Muscle layer of duodenum (tissue), 2 donors: ENCODE results near the gene AK8.
"Not testable (repeated sequence)": the region's sequence is repeated elsewhere in the genome, so short reads cannot be mapped to it uniquely, and the experiment has no call there.

Experiments used
- H3K27ac ChIP-seq: one replicate; pipeline ENCODE4 v1.7.0; 2013; ENCODE audit warnings: mild to moderate bottlenecking, low read length
- H3K27me3 ChIP-seq: one replicate; pipeline ENCODE4 v1.7.0; 2013; ENCODE audit warnings: low read depth, mild to moderate bottlenecking, control low read depth, low read length
- H3K36me3 ChIP-seq, 2 donors: one replicate each; pipeline ENCODE4 v1.7.0; 2013; ENCODE audit warnings: low read length in 2 of 2, control low read depth in 1 of 2, mild to moderate bottlenecking in 1 of 2; ENCODE audit not compliant: insufficient read depth in 2 of 2, control insufficient read depth in 1 of 2
- H3K4me1 ChIP-seq, 2 donors: one replicate each; pipeline ENCODE4 v1.7.0; 2013; ENCODE audit warnings: low read length in 2 of 2, mild to moderate bottlenecking in 2 of 2, control low read depth in 1 of 2, moderate library complexity in 1 of 2; ENCODE audit not compliant: insufficient read depth in 2 of 2, control insufficient read depth in 1 of 2
- H3K4me3 ChIP-seq, 2 donors: one replicate each; pipeline ENCODE4 v1.7.0; 2013; ENCODE audit warnings: low read length in 2 of 2, low read depth in 1 of 2, mild to moderate bottlenecking in 1 of 2
- H3K9me3 ChIP-seq, 2 donors: one replicate each; pipeline ENCODE4 v1.7.0; 2013; ENCODE audit warnings: low read length in 2 of 2, control low read depth in 1 of 2, mild to moderate bottlenecking in 1 of 2; ENCODE audit not compliant: control insufficient read depth in 1 of 2
- donor health status: healthy.

The AK8 gene

DNA sequence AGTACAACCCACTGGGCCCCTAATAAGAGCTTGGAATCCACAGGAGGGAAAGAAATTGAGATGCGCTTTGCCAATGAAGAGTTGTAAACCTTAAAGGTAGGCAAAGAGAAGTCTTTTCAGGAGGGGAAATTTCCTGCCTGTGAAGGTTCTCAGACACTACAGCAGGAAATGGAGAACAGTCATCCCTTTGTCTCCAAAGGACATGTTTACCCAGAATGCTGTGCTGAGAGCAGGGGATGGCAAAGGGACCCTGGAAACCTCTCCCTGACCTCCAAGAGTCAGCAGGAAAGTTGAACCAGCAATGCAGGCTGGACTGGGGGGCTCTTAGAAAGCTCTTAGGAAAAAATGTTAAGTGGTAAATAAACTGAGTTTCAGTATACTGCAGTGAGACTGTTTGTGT lies 103.2 kb downstream of the AK8 start:
- Histone ChIP-seq H3K9me3 (no peaks in the 10 kb centered on the region), H3K4me3 (no peak overlapping the region), H3K27me3 (no peaks in the 10 kb centered on the region), H3K36me3 (no peaks in the 10 kb centered on the region), H3K27ac (no peak overlapping the region), H3K4me1 (peaks cover 0 to 9% of the 10 kb centered on the region in 2 donors)

GRCh38 chr9:132773764-132774339 lies 104.2 kb downstream of the AK8 start:
- peaks cover 0 to 10% of the 10 kb centered on the region in 2 donors for H3K4me1 ChIP-seq
- H3K27me3 ChIP-seq, result no peaks in the 10 kb centered on the region
- H3K9me3 ChIP-seq, result no peaks in the 10 kb centered on the region
- H3K4me3 ChIP-seq, result no peak overlapping the region
- no peak overlapping the region for H3K27ac ChIP-seq
- H3K36me3 ChIP-seq, result no peaks in the 10 kb centered on the region

- Histone ChIP-seq H3K4me3 (no peak overlapping the region), H3K4me1 (peaks cover 0 to 15% of the 10 kb centered on the region in 2 donors), H3K36me3 (no peaks in the 10 kb centered on the region), H3K27me3 (no peaks in the 10 kb centered on the region), H3K27ac (no peak overlapping the region), H3K9me3 (no peaks in the 10 kb centered on the region)
Observed at GRCh38 chr9:132773093-132773492, 105.0 kb downstream of the AK8 start.

- peaks cover 0 to 15% of the 10 kb centered on the region in 2 donors for H3K4me1 ChIP-seq
- H3K4me3 ChIP-seq, H3K9me3 ChIP-seq, H3K27ac ChIP-seq, H3K36me3 ChIP-seq, H3K27me3 ChIP-seq: not testable (repeated sequence)
Observed at GRCh38 chr9:132771752-132772151, 106.3 kb downstream of the AK8 start.

GRCh38 chr9:132770770-132771310 lies 107.2 kb downstream of the AK8 start:
- H3K4me3 ChIP-seq, result peak overlapping the region; percentile 94 to 96
- no peaks in the 10 kb centered on the region for H3K27me3 ChIP-seq
- no peaks in the 10 kb centered on the region for H3K36me3 ChIP-seq
- H3K4me1 ChIP-seq, result peaks cover 0 to 15% of the 10 kb centered on the region in 2 donors
- H3K27ac ChIP-seq, result no peak overlapping the region
- no peaks in the 10 kb centered on the region for H3K9me3 ChIP-seq

DNA sequence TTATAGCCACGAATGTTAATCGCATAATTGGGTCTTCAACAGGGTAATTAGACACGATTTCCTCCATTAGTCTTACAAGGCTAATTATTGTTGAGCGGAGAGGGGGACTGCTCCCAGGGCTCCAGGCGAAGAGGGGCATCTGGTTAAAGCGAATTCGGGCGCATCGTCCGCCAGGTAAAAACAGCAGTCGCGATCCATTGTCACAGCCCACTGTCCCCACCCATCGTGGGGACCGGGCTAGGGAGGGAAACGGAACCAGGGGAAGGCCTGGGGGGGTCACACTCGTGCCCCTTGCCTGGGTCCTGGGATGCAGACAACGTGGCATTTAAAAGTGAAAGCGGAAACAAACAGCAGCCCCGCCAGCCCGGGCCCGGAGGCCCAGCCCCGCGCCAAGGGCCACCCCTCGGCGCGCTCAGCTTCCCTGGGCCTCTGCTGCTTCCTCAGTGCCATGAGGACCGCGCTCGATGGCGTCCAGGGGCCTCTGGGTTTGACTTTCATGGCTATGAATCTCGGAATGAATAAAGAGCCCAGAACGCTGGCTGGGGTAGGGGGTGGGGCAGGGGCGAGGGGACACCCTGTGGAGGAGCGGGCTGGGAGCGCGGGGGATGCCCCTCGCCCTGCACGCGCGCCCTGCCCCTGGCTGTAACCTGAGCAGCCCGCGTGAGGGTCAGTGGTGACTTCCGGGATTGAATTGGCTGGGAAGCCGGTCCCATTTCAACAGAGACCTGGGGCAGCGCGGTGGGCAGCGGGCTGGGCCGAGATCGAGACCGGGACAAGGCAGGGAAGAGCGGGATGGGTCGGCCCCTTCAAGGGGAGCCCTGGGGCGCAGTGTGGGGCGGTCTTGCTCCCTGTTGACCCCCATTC lies 107.9 kb downstream of the AK8 start:
- H3K4me1 ChIP-seq, result peaks cover 0 to 15% of the 10 kb centered on the region in 2 donors
- H3K27me3 ChIP-seq, result no peaks in the 10 kb centered on the region
- H3K27ac ChIP-seq, result peak overlapping the region; percentile 95
- H3K9me3 ChIP-seq, result no peaks in the 10 kb centered on the region
- no peaks in the 10 kb centered on the region for H3K36me3 ChIP-seq
- peak overlapping the region; percentile 94 to 96 for H3K4me3 ChIP-seq

DNA sequence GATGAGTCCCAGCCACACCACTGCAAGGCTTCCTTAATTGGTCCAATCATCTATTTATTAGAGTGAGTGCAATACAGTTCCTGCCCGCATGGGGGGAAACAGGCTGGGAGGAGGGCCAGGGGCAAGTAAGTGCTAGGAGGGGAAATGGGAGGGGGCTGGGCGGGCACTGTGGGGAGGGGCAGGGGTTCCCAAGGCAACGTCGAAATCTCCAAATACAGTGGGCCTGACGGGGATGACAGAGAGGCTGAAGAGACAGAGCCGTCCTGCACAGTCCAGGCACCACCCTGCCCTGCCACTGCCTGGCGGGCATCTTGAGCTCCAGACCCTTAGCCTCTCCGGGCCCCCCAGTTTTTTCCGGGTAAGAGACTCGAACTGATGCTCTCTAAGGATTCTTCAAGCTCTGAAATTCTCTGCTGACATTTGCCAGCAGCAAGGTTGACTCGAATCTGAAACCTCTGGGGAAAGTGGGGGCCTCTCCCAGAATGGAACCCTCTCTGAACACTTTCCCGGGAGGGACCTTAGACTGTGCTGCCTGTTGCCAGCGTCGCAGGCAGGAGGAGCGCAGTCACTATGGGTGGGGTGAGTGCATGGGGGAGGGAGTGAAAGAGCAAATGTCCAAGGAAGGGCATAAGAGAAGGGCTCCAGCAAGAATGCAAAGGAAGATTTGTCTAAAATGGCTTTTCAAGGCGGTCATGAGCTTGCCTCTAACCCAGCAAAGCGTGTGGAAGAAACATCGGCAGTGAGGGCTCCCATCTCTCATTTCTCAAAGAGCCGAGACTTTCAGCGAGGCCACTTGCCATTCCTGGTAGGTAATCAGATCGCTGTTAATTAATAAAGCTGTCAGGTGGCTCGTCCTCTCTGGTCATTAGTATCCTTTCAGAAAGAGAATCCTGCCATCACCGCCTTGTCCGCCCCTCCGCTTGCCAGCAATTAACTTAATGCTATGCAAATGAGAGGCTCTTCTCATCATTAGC lies 108.9 kb downstream of the AK8 start:
- H3K4me1 ChIP-seq, result peaks cover 0 to 15% of the 10 kb centered on the region in 2 donors
- H3K36me3 ChIP-seq, result no peaks in the 10 kb centered on the region
- H3K9me3 ChIP-seq, result no peaks in the 10 kb centered on the region
- no peaks in the 10 kb centered on the region for H3K27me3 ChIP-seq
- H3K4me3 ChIP-seq, result peak overlapping the region; percentile 94 to 96
- peak overlapping the region; percentile 95 for H3K27ac ChIP-seq

GRCh38 chr9:132763574-132763973 lies 114.5 kb downstream of the AK8 start:
- no peak overlapping the region for H3K27ac ChIP-seq
- peaks cover 0 to 3% of the 10 kb centered on the region in 2 donors for H3K4me1 ChIP-seq
- no peaks in the 10 kb centered on the region for H3K9me3 ChIP-seq

GRCh38 chr9:132762896-132763295 lies 115.2 kb downstream of the AK8 start:
- Histone ChIP-seq H3K27ac (no peak overlapping the region), H3K4me1 (no peaks in the 10 kb centered on the region), H3K9me3 (no peaks in the 10 kb centered on the region), H3K27me3 (no peaks in the 10 kb centered on the region), H3K4me3 (no peak overlapping the region), H3K36me3 (no peaks in the 10 kb centered on the region)

More at GRCh38 chr9:132763574-132763973, 114.5 kb downstream of the AK8 start:
- Histone ChIP-seq H3K27me3 (no peaks in the 10 kb centered on the region), H3K36me3 (no peaks in the 10 kb centered on the region), H3K4me3 (no peak overlapping the region)

DNA sequence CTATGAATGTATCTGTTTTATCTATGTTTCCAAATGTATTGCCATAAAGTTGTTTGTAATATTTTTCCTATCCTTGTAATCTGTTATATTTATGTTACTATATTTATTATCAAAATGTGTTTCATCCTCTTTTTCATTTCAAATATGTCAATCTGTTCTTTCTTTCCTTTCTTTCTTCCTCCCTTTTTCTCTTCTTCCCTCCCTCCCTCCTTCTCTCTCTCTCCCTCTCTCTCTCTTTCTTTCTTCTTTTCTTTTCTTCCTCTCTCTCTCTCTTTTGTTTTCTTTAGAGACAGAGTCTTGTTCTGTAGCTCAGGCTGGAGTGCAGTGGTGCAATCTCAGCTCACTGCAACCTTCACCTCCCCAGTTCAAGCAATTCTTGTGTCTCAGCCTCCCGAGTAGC lies 116.5 kb downstream of the AK8 start:
- Histone ChIP-seq H3K27me3 (no peaks in the 10 kb centered on the region), H3K9me3 (no peaks in the 10 kb centered on the region), H3K36me3 (no peaks in the 10 kb centered on the region), H3K27ac (no peak overlapping the region), H3K4me1 (no peaks in the 10 kb centered on the region), H3K4me3 (no peak overlapping the region)

DNA sequence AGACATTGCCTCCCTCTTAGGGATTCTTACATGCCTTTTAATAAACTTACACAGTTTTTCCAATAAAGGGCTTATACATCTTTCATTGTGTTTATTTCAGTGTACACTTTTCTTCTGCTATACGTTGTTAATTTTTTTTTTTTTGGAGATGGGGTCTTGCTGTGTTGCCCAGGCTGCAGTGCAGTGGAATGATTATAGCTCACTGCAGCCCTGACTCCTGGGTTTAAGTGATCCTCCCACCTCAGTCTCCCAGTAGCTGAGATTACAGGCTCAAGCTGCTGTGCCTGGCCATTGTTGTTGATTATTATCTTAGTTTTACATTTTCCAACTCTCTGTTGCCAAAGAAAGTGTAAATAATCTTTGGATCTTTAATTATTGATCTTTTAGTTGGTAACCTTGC lies 118.0 kb downstream of the AK8 start:
- Histone ChIP-seq H3K4me3 (no peak overlapping the region), H3K36me3 (no peaks in the 10 kb centered on the region), H3K4me1 (no peaks in the 10 kb centered on the region), H3K27me3 (no peaks in the 10 kb centered on the region), H3K27ac (no peak overlapping the region), H3K9me3 (no peaks in the 10 kb centered on the region)
